GM12878 (cell line): ENCODE measurements around the gene XRCC4.

Source experiments
- CHD2 ChIP-seq: IDR thresholded peaks from 2 replicates; pipeline ENCODE4 v1.6.1; 2011; ENCODE audit warnings: low read depth, low read length, improper control_type of control experiment, borderline replicate concordance
- EP300 ChIP-seq, 2 experiments: fragments of 150-350 bp in 1 of 2; IDR thresholded peaks; 2 replicates each; pipeline ENCODE4 v1.6.1; 2011 to 2012; ENCODE audit warnings: low read depth in 2 of 2, low read length in 2 of 2, borderline replicate concordance in 1 of 2, improper control_type of control experiment in 1 of 2, inconsistent platforms in 1 of 2; ENCODE audit not compliant: control insufficient read depth in 1 of 2
- KAT2A ChIP-seq: conservative IDR thresholded peaks from 2 replicates; pipeline ENCODE4 v1.6.1; 2011; ENCODE audit warnings: low read depth, low read length; ENCODE audit not compliant: control insufficient read depth
- NR2C2 ChIP-seq: IDR thresholded peaks from 2 replicates; pipeline ENCODE4 v1.6.1; 2011; ENCODE audit warnings: borderline replicate concordance, low read depth; ENCODE audit not compliant: control insufficient read depth, insufficient read length
- POLR2AphosphoS2 ChIP-seq: IDR thresholded peaks from 2 replicates; pipeline ENCODE4 v1.6.1; 2011; ENCODE audit warnings: low read depth, mild to moderate bottlenecking, low read length, improper control_type of control experiment, moderate library complexity
- RAD21 ChIP-seq: IDR thresholded peaks from 2 replicates; pipeline ENCODE4 v1.6.1; 2011; ENCODE audit warnings: mild to moderate bottlenecking, low read depth, low read length, moderate library complexity; ENCODE audit not compliant: insufficient read depth
- SMC3 ChIP-seq: IDR thresholded peaks from 2 replicates; pipeline ENCODE4 v1.6.1; 2011; ENCODE audit warnings: low read length, improper control_type of control experiment, borderline replicate concordance
- SPI1 ChIP-seq: IDR thresholded peaks from 2 replicates; pipeline ENCODE4 v1.6.1; 2011; ENCODE audit warnings: low read depth, mild to moderate bottlenecking, low read length, moderate library complexity, borderline replicate concordance; ENCODE audit not compliant: insufficient read depth
- SUZ12 ChIP-seq: fragments of 200-600 bp; sonication (generic); IDR thresholded peaks from one replicate; pipeline ENCODE4 v1.6.1; 2018; ENCODE audit warnings: antibody characterized with exemption, mild to moderate bottlenecking; ENCODE audit not compliant: unreplicated experiment
- TARDBP ChIP-seq: IDR thresholded peaks from 2 replicates; pipeline ENCODE4 v1.6.1; 2016; ENCODE audit warnings: borderline replicate concordance
- TCF7 ChIP-seq: IDR thresholded peaks from 2 replicates; pipeline ENCODE4 v1.6.1; 2014; ENCODE audit warnings: antibody characterized with exemption, borderline replicate concordance
- YY1 ChIP-seq: IDR thresholded peaks from 2 replicates; pipeline ENCODE4 v1.6.1; 2011; ENCODE audit warnings: low read depth, mild to moderate bottlenecking, low read length
- TF ChIP-seq, protein P1 (sequence below), 3 experiments: IDR thresholded peaks in 2 of 3; conservative IDR thresholded peaks in 1 of 3; 2 replicates each; pipeline ENCODE4 v1.5.1; 2011; ENCODE audit warnings: low read depth in 3 of 3, low read length in 3 of 3, mild to moderate bottlenecking in 3 of 3, control low read depth in 2 of 3, moderate library complexity in 2 of 3, inconsistent platforms in 1 of 3, mixed read lengths in 1 of 3; ENCODE audit not compliant: control insufficient read depth in 2 of 3, insufficient read depth in 1 of 3; ENCODE audit errors: extremely low read depth in 1 of 3
- TF ChIP-seq, protein P2 (sequence below): IDR thresholded peaks from 2 replicates; pipeline ENCODE4 v1.6.1; 2012; ENCODE audit warnings: mild to moderate bottlenecking, low read depth, low read length

DNA sequence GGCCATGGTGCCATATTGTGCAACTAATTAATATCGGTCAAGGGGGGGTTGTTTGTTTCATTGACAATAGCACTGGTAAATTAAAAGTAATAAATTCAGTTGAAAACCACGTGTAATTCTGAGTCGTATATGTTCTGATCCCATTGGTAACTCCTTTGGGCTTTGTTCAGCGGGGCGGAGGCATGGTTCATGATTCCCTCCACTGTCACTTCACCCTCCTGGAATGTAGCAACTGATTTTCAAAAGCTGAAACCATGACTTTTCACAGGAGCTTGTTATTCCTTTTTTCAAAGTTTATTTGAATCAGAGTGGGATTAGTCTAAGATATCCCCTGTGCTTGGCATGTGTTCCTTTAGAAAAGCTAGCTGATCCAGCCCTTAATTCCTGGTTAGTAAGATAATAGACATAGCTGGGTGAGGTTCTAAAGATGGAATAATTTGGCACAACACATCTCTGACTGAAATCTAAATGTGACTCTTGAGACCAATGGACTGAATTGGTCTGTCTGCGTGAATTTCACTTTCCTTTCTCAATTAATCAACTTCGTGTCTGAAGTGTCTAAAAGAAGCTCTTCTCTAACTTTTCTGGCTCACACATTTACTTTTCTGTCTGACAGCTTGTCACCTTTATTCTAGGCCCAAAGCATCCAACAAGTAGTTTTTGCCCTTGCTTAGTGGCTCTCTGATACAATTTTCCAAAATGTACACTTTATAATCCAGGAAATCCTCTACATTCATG lies 208.5 kb downstream of the XRCC4 start:
- TF ChIP-seq, protein P1, sequence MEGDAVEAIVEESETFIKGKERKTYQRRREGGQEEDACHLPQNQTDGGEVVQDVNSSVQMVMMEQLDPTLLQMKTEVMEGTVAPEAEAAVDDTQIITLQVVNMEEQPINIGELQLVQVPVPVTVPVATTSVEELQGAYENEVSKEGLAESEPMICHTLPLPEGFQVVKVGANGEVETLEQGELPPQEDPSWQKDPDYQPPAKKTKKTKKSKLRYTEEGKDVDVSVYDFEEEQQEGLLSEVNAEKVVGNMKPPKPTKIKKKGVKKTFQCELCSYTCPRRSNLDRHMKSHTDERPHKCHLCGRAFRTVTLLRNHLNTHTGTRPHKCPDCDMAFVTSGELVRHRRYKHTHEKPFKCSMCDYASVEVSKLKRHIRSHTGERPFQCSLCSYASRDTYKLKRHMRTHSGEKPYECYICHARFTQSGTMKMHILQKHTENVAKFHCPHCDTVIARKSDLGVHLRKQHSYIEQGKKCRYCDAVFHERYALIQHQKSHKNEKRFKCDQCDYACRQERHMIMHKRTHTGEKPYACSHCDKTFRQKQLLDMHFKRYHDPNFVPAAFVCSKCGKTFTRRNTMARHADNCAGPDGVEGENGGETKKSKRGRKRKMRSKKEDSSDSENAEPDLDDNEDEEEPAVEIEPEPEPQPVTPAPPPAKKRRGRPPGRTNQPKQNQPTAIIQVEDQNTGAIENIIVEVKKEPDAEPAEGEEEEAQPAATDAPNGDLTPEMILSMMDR (IDR thresholded peaks at IDR 0.05 in 2 of 3, conservative IDR thresholded peaks at IDR 0.05 in 1 of 3; ENCODE audit: control insufficient read depth in 2 of 3, extremely low read depth in 1 of 3, insufficient read depth in 1 of 3, low read depth in 3 of 3, low read length in 3 of 3), result no peak
- TF ChIP-seq SUZ12, result no peak
- TF ChIP-seq YY1, result no peak
- TF ChIP-seq, protein P2, sequence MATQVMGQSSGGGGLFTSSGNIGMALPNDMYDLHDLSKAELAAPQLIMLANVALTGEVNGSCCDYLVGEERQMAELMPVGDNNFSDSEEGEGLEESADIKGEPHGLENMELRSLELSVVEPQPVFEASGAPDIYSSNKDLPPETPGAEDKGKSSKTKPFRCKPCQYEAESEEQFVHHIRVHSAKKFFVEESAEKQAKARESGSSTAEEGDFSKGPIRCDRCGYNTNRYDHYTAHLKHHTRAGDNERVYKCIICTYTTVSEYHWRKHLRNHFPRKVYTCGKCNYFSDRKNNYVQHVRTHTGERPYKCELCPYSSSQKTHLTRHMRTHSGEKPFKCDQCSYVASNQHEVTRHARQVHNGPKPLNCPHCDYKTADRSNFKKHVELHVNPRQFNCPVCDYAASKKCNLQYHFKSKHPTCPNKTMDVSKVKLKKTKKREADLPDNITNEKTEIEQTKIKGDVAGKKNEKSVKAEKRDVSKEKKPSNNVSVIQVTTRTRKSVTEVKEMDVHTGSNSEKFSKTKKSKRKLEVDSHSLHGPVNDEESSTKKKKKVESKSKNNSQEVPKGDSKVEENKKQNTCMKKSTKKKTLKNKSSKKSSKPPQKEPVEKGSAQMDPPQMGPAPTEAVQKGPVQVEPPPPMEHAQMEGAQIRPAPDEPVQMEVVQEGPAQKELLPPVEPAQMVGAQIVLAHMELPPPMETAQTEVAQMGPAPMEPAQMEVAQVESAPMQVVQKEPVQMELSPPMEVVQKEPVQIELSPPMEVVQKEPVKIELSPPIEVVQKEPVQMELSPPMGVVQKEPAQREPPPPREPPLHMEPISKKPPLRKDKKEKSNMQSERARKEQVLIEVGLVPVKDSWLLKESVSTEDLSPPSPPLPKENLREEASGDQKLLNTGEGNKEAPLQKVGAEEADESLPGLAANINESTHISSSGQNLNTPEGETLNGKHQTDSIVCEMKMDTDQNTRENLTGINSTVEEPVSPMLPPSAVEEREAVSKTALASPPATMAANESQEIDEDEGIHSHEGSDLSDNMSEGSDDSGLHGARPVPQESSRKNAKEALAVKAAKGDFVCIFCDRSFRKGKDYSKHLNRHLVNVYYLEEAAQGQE, result no peak
- no peak for TF ChIP-seq SPI1
- no peak for TF ChIP-seq POLR2AphosphoS2
- TF ChIP-seq TARDBP, result no peak
- TF ChIP-seq TCF7, result no peak
- TF ChIP-seq NR2C2, result no peak
- TF ChIP-seq CHD2, result no peak
- no peak for TF ChIP-seq KAT2A
- no peak for TF ChIP-seq RAD21
- TF ChIP-seq EP300 (IDR thresholded peaks at IDR 0.05; ENCODE audit: borderline replicate concordance in 1 of 2, control insufficient read depth in 1 of 2, low read depth in 2 of 2, low read length in 2 of 2), result no peak; a peak in 1 of 4 replicates
- TF ChIP-seq SMC3, result no peak
